Osteoblast (primary cell): ENCODE data around the gene LTN1. TPM values are rescaled to one million over a fixed set of nuclear protein-coding genes. Genes with fewer than 3 reads are reported as not detected.

Source experiments
- DNase-seq: peaks from one replicate; pipeline ENCODE4 v3.0.0; 2011; ENCODE audit warnings: low spot score, mixed read lengths; ENCODE audit not compliant: insufficient read length; ENCODE audit errors: missing footprints
- H2AFZ ChIP-seq: 2 replicates; pipeline ENCODE4 v1.6.0; 2011; ENCODE audit warnings: mild to moderate bottlenecking, low read length
- H3K27ac ChIP-seq: 2 replicates; pipeline ENCODE4 v1.5.1; 2011; ENCODE audit warnings: mild to moderate bottlenecking, low read depth, low read length, moderate library complexity
- H3K27me3 ChIP-seq: 2 replicates; pipeline ENCODE4 v1.6.0; 2012; ENCODE audit warnings: mild to moderate bottlenecking, control low read depth, inconsistent platforms, low read length, moderate library complexity; ENCODE audit not compliant: insufficient read depth
- H3K36me3 ChIP-seq: 2 replicates; pipeline ENCODE4 v1.5.1; 2011; ENCODE audit warnings: mild to moderate bottlenecking, low read length, control low read depth, moderate library complexity; ENCODE audit not compliant: insufficient read depth
- H3K4me1 ChIP-seq: 2 replicates; pipeline ENCODE4 v1.5.1; 2011; ENCODE audit warnings: mild to moderate bottlenecking, low read length, control low read depth, moderate library complexity; ENCODE audit not compliant: insufficient read depth
- H3K4me2 ChIP-seq: 2 replicates; pipeline ENCODE4 v1.6.0; 2011; ENCODE audit warnings: mild to moderate bottlenecking, low read length; ENCODE audit not compliant: insufficient read depth
- H3K4me3 ChIP-seq: fragments of 200-600 bp; sonication (generic); 3 replicates; pipeline ENCODE4 v1.5.1; 2012; ENCODE audit warnings: mild to moderate bottlenecking, low read length, inconsistent platforms; ENCODE audit not compliant: insufficient read depth
- H3K79me2 ChIP-seq: 2 replicates; pipeline ENCODE4 v1.6.0; 2012; ENCODE audit warnings: mild to moderate bottlenecking, low read length, control low read depth, inconsistent platforms; ENCODE audit not compliant: insufficient read depth
- H3K9me3 ChIP-seq: 2 replicates; pipeline ENCODE4 v1.5.1; 2011; ENCODE audit warnings: low read depth, low read length, control low read depth
- H4K20me1 ChIP-seq: 2 replicates; pipeline ENCODE4 v1.6.0; 2012; ENCODE audit warnings: mild to moderate bottlenecking, low read length, control low read depth; ENCODE audit not compliant: insufficient read depth
- total RNA-seq: library from RNA; depleted of rRNA; stranded (reverse); fragments of >200 nt; gene quantifications from 2 replicates; pipeline ENCODE4 v1.2.3, GENCODE V29; 2012
- TF ChIP-seq, protein P1 (sequence below): IDR thresholded peaks from 2 replicates; pipeline ENCODE4 v1.5.1; 2011; ENCODE audit warnings: mild to moderate bottlenecking, low read depth, low read length, moderate library complexity; ENCODE audit errors: extremely low read depth

Gene LTN1
- total RNA-seq, 1 donor: 27.5 TPM

DNA sequence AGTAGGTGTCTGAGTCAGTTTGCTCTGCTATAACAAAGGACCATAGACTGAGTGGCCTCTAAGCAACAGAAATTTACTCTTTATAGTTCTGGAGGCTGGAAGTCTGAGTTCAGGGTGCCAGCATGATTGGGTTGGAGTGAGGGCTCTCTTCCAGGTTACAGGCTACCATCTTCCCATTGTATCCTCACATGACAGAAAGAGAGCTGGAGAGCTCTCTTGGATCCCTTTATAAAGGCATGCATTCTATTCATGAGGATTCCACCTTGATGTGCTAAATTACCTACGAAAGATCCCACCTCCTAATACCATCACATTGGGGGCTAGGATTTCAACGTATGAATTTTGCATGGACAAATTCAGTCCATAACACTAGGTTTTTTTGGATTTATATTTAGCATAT is 79.6 kb downstream of the LTN1 start:
- H2AFZ ChIP-seq: no peak overlapping the region
- H3K27me3 ChIP-seq: peaks cover 3% of the 10 kb centered on the region
- H3K4me2 ChIP-seq: no peak overlapping the region
- H3K27ac ChIP-seq: no peak overlapping the region
- no peaks in the 10 kb centered on the region for H3K4me1 ChIP-seq
- H3K79me2 ChIP-seq: no peaks in the 10 kb centered on the region
- DNase-seq: no peak
- H4K20me1 ChIP-seq: no peaks in the 10 kb centered on the region
- H3K36me3 ChIP-seq: no peaks in the 10 kb centered on the region
- TF ChIP-seq, protein P1, sequence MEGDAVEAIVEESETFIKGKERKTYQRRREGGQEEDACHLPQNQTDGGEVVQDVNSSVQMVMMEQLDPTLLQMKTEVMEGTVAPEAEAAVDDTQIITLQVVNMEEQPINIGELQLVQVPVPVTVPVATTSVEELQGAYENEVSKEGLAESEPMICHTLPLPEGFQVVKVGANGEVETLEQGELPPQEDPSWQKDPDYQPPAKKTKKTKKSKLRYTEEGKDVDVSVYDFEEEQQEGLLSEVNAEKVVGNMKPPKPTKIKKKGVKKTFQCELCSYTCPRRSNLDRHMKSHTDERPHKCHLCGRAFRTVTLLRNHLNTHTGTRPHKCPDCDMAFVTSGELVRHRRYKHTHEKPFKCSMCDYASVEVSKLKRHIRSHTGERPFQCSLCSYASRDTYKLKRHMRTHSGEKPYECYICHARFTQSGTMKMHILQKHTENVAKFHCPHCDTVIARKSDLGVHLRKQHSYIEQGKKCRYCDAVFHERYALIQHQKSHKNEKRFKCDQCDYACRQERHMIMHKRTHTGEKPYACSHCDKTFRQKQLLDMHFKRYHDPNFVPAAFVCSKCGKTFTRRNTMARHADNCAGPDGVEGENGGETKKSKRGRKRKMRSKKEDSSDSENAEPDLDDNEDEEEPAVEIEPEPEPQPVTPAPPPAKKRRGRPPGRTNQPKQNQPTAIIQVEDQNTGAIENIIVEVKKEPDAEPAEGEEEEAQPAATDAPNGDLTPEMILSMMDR: no peak
- H3K9me3 ChIP-seq: no peaks in the 10 kb centered on the region
- no peak overlapping the region for H3K4me3 ChIP-seq

- Histone ChIP-seq H3K9me3 (no peaks in the 10 kb centered on the region), H3K4me3 (no peak overlapping the region), H2AFZ (no peak overlapping the region), H3K4me1 (no peaks in the 10 kb centered on the region), H3K36me3 (no peaks in the 10 kb centered on the region), H3K79me2 (no peaks in the 10 kb centered on the region), H4K20me1 (no peaks in the 10 kb centered on the region), H3K27ac (no peak overlapping the region), H3K4me2 (no peak overlapping the region), H3K27me3 (peaks cover 3% of the 10 kb centered on the region)
- TF ChIP-seq, protein P1: no peak
- DNase-seq: no peak
These were observed 82.3 kb downstream of the LTN1 start for GRCh38 chr21:28910280-28910887.

DNA sequence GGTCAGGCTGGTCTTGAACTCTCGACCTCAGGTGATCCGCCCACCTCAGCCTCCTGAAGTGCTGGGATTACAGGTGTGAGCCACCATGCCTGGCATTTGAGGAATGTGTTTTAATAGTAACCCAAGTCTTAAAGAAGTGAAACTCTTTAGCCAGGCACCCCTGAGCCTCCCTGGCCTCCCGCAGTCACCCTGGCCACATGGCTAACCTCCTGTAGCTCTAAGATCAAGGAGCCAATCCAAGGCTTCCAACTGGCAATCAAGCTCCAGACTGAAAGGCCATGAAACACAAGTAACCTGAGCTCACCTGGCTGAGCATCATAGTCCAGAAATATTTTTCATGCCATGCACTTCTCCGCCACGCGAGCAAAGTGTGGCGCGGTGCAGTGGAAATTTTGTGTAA is 84.3 kb downstream of the LTN1 start:
- TF ChIP-seq, protein P1: no peak
- DNase-seq: no peak
- Histone ChIP-seq H3K27ac (no peak overlapping the region), H2AFZ (no peak overlapping the region), H3K9me3 (no peaks in the 10 kb centered on the region), H3K4me2 (no peak overlapping the region), H3K27me3 (peaks cover 3% of the 10 kb centered on the region), H3K79me2 (no peaks in the 10 kb centered on the region), H4K20me1 (no peaks in the 10 kb centered on the region), H3K36me3 (no peaks in the 10 kb centered on the region), H3K4me3 (no peak overlapping the region), H3K4me1 (no peaks in the 10 kb centered on the region)

GRCh38 chr21:28906841-28907240 is 85.8 kb downstream of the LTN1 start:
- TF ChIP-seq, protein P1: no peak
- no peaks in the 10 kb centered on the region for H3K36me3 ChIP-seq

More at GRCh38 chr21:28906841-28907240, 85.8 kb downstream of the LTN1 start:
- Histone ChIP-seq H3K4me2 (no peak overlapping the region), H3K27me3 (peaks cover 3% of the 10 kb centered on the region), H3K79me2 (no peaks in the 10 kb centered on the region), H3K4me3 (no peak overlapping the region), H2AFZ (no peak overlapping the region), H4K20me1 (no peaks in the 10 kb centered on the region), H3K27ac (no peak overlapping the region), H3K4me1 (no peaks in the 10 kb centered on the region), H3K9me3 (no peaks in the 10 kb centered on the region)
- DNase-seq: no peak
